PC-3 (cell line): ENCODE measurements around the gene KDM4B. TPM values are rescaled to one million over a fixed set of nuclear protein-coding genes. Genes with fewer than 3 reads are reported as not detected.

Experiments
- ATAC-seq: fragments of 200-7000 bp; cut with Tn5 transposase; 2 replicates; pipeline ENCODE4 v1.9.1; 2020; ENCODE audit warnings: mild to moderate bottlenecking, moderate library complexity
- BruUV-seq: library from RNA; stranded (reverse); fragments of 400-500 nt; replicated peaks from 2 replicates; lab custom pipeline; 2021; lab: Mats Ljungman, UMichigan
- CTCF ChIA-PET: fragments of 300-600 bp; sonication (Branson Sonifier 250); formaldehyde crosslinking; loops from one replicate; lab custom pipeline; 2022; ENCODE audit warnings: antibody characterized with exemption; lab: Charles Lee
- POLR2A ChIA-PET: fragments of 300-600 bp; sonication (Branson Sonifier 250); formaldehyde crosslinking; loops from one replicate; lab custom pipeline; 2022; ENCODE audit warnings: antibody characterized with exemption; ENCODE audit not compliant: unreplicated experiment; lab: Charles Lee
- DNase-seq: peaks from one replicate; pipeline ENCODE4 v3.0.0-alpha.2; 2015
- H2AFZ ChIP-seq: fragments of 300-600 bp; sonication (generic); 2 replicates; pipeline ENCODE4 v1.6.0; 2016; ENCODE audit warnings: antibody characterized with exemption, low read length
- H3F3A ChIP-seq: fragments of 300-600 bp; sonication (generic); one replicate; pipeline ENCODE4 v1.6.0; 2017; ENCODE audit warnings: antibody characterized with exemption, low read length, control low read depth, mild to moderate bottlenecking; ENCODE audit not compliant: unreplicated experiment
- H3K27ac ChIP-seq: fragments of 300-600 bp; sonication (generic); 2 replicates; pipeline ENCODE4 v1.5.1; 2016; ENCODE audit warnings: mild to moderate bottlenecking, low read length
- H3K27me3 ChIP-seq: fragments of 300-600 bp; sonication (generic); 2 replicates; pipeline ENCODE4 v1.6.1; 2016; ENCODE audit warnings: low read length, mixed read lengths
- H3K36me3 ChIP-seq: fragments of 300-600 bp; sonication (generic); 2 replicates; pipeline ENCODE4 v1.6.1; 2016; ENCODE audit warnings: low read depth, mixed run types, low read length, mixed read lengths
- H3K4me1 ChIP-seq: fragments of 300-600 bp; sonication (generic); 2 replicates; pipeline ENCODE4 v1.5.1; 2016; ENCODE audit warnings: low read length; ENCODE audit not compliant: insufficient read depth
- H3K4me2 ChIP-seq: fragments of 300-600 bp; sonication (generic); 2 replicates; pipeline ENCODE4 v1.6.0; 2016; ENCODE audit warnings: low read length
- H3K4me3 ChIP-seq: fragments of 300-600 bp; sonication (generic); 2 replicates; pipeline ENCODE4 v1.5.1; 2016; ENCODE audit warnings: mild to moderate bottlenecking, low read length, mixed read lengths
- H3K79me2 ChIP-seq: fragments of 300-600 bp; sonication (generic); 2 replicates; pipeline ENCODE4 v1.6.1; 2017; ENCODE audit warnings: low read length, mixed read lengths
- H3K9ac ChIP-seq: fragments of 300-600 bp; sonication (generic); 2 replicates; pipeline ENCODE4 v1.6.0; 2016; ENCODE audit warnings: mild to moderate bottlenecking, low read length
- H3K9me2 ChIP-seq: fragments of 300-600 bp; sonication (generic); replicated peaks from 2 replicates; pipeline ENCODE4 v1.6.1; 2016; ENCODE audit warnings: mixed run types, low read length, mixed read lengths
- H3K9me3 ChIP-seq: fragments of 300-600 bp; sonication (generic); 2 replicates; pipeline ENCODE4 v1.6.1; 2016; ENCODE audit warnings: low read length, mixed read lengths
- H4K20me1 ChIP-seq: fragments of 300-600 bp; sonication (generic); 2 replicates; pipeline ENCODE4 v1.6.1; 2016; ENCODE audit warnings: low read length, mixed read lengths
- EZH2 ChIP-seq: fragments of 300-600 bp; sonication (generic); IDR thresholded peaks from one replicate; pipeline ENCODE4 v1.6.1; 2017; ENCODE audit warnings: antibody characterized with exemption, mild to moderate bottlenecking, low read length; ENCODE audit not compliant: unreplicated experiment
- EZH2phosphoT487 ChIP-seq: fragments of 300-600 bp; sonication (generic); IDR thresholded peaks from 2 replicates; pipeline ENCODE4 v1.6.1; 2018; ENCODE audit warnings: mild to moderate bottlenecking, antibody characterized with exemption, low read length, borderline replicate concordance
- intact Hi-C: fragments of 100-400 bp; cut with micrococcal nuclease; formaldehyde crosslinking; loops from 2 replicates; pipeline ENCODE4 v1.9.0; 2023
- total RNA-seq: library from RNA; depleted of rRNA; stranded (reverse); fragments of >200 nt; gene quantifications from 2 replicates; pipeline ENCODE4 v1.2.3, GENCODE V29; 2014
- TF ChIP-seq, protein P1 (sequence below): fragments of 300-600 bp; sonication (generic); conservative IDR thresholded peaks from 2 replicates; pipeline ENCODE4 v1.5.1; 2017; ENCODE audit warnings: antibody characterized with exemption, low read depth, mild to moderate bottlenecking, low read length

Gene KDM4B
- total RNA-seq, 1 experiment from 2014 or later = 19.8 TPM

DNA sequence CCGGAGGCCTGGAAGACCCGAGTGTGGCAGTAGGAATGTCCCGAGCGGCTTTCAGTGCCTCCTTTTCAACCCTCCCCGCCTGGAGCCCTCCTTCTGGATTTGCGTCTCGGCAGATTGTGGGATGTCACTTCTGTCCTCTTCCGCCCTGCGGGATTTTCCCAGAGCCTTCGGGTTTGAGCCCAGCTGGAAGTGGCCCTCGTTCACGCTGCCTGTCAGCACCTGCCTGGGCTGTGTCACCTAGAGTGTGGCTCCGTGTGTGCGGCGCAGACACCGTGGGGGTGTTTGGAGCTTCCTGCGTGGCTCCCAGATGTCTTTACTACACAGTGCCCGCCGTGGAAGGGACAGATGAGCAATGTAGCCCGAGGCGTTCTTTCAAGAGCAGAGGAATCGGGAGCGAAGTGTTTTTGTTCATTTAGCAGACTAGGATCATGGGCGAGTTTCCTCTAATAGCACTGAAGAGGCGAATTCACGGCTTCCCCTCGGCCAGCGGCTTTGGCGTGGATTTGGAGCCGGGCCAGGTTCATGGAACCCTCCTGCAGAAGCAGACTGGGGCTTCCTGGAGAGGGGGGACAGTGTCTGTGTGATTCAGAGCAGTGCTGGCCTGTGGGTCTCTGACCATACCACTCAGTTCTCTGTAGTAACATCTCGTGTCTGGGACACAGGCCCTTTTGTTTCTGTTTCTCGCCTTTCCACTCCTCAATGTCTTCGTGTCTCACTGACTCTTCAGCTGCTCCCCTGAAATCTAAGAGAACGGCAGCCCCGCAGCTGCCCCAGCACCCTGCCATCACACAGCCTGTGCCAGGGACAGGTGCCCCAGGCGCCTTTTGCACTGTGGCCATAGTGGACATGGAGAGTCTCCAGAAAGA, 68.0 kb downstream of the KDM4B start:
- no peak overlapping the region for H2AFZ ChIP-seq
- no TSS peak for BruUV-seq
- intact Hi-C loops = no loop called here
- ATAC-seq (no peak), DNase-seq (no peak)
- H3K36me3 ChIP-seq = peaks cover 18% of the 10 kb centered on the region
- H3K4me2 ChIP-seq = no peak overlapping the region
- CTCF ChIA-PET = no interaction called here
- H4K20me1 ChIP-seq = 0 out of 2 replicates have a peak, but pooled peaks cover 5% of the 10 kb centered on the region
- H3K4me3 ChIP-seq = no peak overlapping the region
- POLR2A ChIA-PET = interaction anchor here (0.6 kb wide), 1 partner anchor 11 kb away, joined by 3 read pairs; no protein-coding TSS in a partner anchor
- no peak overlapping the region for H3K27ac ChIP-seq
- no peaks in the 10 kb centered on the region for H3K9me3 ChIP-seq
- H3K27me3 ChIP-seq = no peaks in the 10 kb centered on the region
- H3K9me2 ChIP-seq = no peaks in the 10 kb centered on the region
- H3K4me1 ChIP-seq = peaks cover 1% of the 10 kb centered on the region; the same call in 1 of the 2 replicates
- no peaks in the 10 kb centered on the region for H3F3A ChIP-seq
- H3K9ac ChIP-seq = no peak overlapping the region
- peaks cover 13% of the 10 kb centered on the region for H3K79me2 ChIP-seq
- no peak for TF ChIP-seq EZH2phosphoT487
- no peak for TF ChIP-seq EZH2
- TF ChIP-seq, protein P1, sequence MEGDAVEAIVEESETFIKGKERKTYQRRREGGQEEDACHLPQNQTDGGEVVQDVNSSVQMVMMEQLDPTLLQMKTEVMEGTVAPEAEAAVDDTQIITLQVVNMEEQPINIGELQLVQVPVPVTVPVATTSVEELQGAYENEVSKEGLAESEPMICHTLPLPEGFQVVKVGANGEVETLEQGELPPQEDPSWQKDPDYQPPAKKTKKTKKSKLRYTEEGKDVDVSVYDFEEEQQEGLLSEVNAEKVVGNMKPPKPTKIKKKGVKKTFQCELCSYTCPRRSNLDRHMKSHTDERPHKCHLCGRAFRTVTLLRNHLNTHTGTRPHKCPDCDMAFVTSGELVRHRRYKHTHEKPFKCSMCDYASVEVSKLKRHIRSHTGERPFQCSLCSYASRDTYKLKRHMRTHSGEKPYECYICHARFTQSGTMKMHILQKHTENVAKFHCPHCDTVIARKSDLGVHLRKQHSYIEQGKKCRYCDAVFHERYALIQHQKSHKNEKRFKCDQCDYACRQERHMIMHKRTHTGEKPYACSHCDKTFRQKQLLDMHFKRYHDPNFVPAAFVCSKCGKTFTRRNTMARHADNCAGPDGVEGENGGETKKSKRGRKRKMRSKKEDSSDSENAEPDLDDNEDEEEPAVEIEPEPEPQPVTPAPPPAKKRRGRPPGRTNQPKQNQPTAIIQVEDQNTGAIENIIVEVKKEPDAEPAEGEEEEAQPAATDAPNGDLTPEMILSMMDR = no peak

DNA sequence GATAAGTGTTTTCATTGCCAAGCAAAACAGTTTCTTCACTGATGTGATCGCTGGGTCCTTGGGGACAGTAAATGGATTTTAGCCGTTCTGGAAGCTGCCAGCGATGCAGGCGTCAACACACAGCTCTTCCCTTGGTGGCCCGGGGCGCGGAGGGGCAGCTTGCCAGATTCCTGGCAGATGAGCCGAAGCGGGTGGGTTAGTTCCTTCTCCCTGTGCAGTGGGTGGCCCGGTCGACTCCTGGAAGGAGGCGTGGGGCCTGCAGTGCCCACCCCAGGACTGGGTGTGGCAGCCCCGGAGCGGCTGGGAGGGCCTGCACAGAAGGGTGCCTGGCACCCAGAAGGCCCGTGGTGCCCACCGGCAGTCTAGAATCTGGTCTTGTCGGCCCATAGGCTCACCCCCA, 69.0 kb downstream of the KDM4B start:
- no peaks in the 10 kb centered on the region for H3F3A ChIP-seq
- intact Hi-C loops = no loop called here
- H3K9ac ChIP-seq = no peak overlapping the region
- ChIA-PET CTCF (no interaction called here), POLR2A (no interaction called here)
- H2AFZ ChIP-seq = no peak overlapping the region
- H3K27ac ChIP-seq = no peak overlapping the region
- no peaks in the 10 kb centered on the region for H3K9me2 ChIP-seq
- no peak overlapping the region for H3K4me3 ChIP-seq
- TF ChIP-seq, protein P1 = no peak
- no peak for TF ChIP-seq EZH2phosphoT487
- TF ChIP-seq EZH2 = no peak
- no peaks in the 10 kb centered on the region for H3K9me3 ChIP-seq
- BruUV-seq = no TSS peak
- H4K20me1 ChIP-seq = 0 out of 2 replicates have a peak, but pooled peaks cover 5% of the 10 kb centered on the region
- H3K36me3 ChIP-seq = peaks cover 22% of the 10 kb centered on the region
- DNase-seq (no peak), ATAC-seq (peak; percentile 9; the same call in 1 of the 2 replicates)
- no peaks in the 10 kb centered on the region for H3K27me3 ChIP-seq
- no peaks in the 10 kb centered on the region for H3K4me1 ChIP-seq
- H3K4me2 ChIP-seq = no peak overlapping the region
- 0 out of 2 replicates have a peak, but pooled peaks cover 4% of the 10 kb centered on the region for H3K79me2 ChIP-seq
